Left colon (tissue), 2 donors: ENCODE measurements around the gene GALNT12. TPM values are rescaled to one million over a fixed set of nuclear protein-coding genes. Genes with fewer than 3 reads are reported as not detected.

Source experiments
- ATAC-seq: fragments of 200-7000 bp; cut with Tn5 transposase; one replicate; pipeline ENCODE4 v1.9.1; 2020; ENCODE audit warnings: mild to moderate bottlenecking, moderate library complexity
- DNase-seq, 2 donors: peaks; one replicate each; pipeline ENCODE4 v3.0.0-alpha.2; 2020
- intact Hi-C, 2 donors: fragments of 100-400 bp; cut with DNase I in 1 of 2; cut with micrococcal nuclease in 1 of 2; formaldehyde crosslinking; loops; one replicate each; pipeline versions ENCODE4 v1.11.2 to v1.14.0; 2022; cut with DNase I, micrococcal nuclease
- long read RNA-seq: library from polyadenylated mRNA; unstranded; transcript quantifications from one replicate; pipeline ENCODE4 v2.0.0, GENCODE V29; 2021
- total RNA-seq, 2 donors: library from RNA; stranded (reverse); fragmentation: NEBNext Ultra II Directional; extraction: Animal tissue kit (Norgen Biotek cat#: 25700); gene quantifications; one replicate each; pipeline ENCODE4 v1.2.1, GENCODE V29; 2021
- donor health status: DM: no; HTN: no; CAD: no.
- donor health status: DM: yes; HTN: yes; CAD: no.

Gene GALNT12, protein sequence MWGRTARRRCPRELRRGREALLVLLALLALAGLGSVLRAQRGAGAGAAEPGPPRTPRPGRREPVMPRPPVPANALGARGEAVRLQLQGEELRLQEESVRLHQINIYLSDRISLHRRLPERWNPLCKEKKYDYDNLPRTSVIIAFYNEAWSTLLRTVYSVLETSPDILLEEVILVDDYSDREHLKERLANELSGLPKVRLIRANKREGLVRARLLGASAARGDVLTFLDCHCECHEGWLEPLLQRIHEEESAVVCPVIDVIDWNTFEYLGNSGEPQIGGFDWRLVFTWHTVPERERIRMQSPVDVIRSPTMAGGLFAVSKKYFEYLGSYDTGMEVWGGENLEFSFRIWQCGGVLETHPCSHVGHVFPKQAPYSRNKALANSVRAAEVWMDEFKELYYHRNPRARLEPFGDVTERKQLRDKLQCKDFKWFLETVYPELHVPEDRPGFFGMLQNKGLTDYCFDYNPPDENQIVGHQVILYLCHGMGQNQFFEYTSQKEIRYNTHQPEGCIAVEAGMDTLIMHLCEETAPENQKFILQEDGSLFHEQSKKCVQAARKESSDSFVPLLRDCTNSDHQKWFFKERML
- total RNA-seq, result 100 to 1,000 TPM; 115 to 156 TPM
- long read RNA-seq, transcript GALNT12-201 (10 exons, 2,735 nt), result major isoform, 326 of 419 reads
- long read RNA-seq, partial matches to known transcripts, result 64 of 419 reads
- long read RNA-seq, other reads (novel, unspliced or antisense), result 28 of 419 reads

DNA sequence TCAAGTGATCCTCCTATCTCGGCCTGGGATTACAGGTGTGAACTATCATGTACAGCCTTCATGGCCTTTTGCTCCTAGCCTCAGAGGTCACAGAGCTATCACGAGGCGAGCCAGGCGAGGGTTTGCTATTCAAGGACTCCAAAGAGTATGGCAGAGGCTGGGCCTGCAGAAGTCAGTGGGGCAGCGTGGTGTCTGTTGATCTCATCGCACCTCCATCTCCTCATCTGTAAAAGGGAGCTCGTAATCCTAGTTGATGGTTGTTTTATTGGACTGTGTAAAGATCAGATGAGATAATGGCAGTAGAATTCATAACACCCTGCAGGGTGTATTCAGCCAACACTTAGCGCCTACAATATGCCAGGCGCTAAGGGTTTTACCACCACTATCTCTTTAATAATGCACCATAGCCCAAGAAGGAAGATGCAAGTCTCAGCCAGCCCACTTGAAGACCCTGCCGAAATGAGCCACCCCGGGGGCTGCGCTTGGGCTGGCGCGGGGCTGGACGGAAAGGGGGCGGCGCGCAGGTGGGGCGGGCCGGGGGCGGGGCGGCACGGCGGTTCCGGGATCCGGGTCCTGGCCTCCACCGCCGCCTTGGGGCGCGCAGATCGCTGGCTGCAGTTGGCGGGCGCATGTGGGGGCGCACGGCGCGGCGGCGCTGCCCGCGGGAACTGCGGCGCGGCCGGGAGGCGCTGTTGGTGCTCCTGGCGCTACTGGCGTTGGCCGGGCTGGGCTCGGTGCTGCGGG is at the start of gene GALNT12:
GALNT12 (plus strand) TSS at position 601 of the 744 bp plus-strand sequence; CDS start at position 630, 29 bp downstream.
- intact Hi-C loops, result no loop called here
- DNase-seq (peak; percentile 71 to 74), ATAC-seq (peak; percentile 65)

DNA sequence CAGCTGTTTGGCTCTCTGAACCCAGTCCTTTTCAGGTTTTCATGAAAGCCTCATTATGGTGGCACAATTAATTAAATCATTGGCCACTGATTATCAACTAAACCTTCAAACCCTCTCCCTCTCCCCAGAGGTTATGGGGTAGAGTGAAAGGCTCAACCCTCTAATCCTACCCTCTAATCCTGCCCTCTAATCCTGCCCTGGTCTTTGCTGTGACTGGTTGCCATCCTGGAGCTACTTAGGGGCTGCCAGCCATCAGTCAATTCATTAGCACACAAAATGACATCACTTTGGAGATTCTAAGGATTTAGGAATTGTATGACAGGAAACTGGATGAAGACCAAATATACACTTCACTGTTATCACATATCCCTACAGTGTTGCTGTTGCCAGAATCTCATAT is 47.2 kb upstream of the GALNT12 start:
- intact Hi-C loops, result no loop called here
- DNase-seq (no peak), ATAC-seq (no peak)

DNA sequence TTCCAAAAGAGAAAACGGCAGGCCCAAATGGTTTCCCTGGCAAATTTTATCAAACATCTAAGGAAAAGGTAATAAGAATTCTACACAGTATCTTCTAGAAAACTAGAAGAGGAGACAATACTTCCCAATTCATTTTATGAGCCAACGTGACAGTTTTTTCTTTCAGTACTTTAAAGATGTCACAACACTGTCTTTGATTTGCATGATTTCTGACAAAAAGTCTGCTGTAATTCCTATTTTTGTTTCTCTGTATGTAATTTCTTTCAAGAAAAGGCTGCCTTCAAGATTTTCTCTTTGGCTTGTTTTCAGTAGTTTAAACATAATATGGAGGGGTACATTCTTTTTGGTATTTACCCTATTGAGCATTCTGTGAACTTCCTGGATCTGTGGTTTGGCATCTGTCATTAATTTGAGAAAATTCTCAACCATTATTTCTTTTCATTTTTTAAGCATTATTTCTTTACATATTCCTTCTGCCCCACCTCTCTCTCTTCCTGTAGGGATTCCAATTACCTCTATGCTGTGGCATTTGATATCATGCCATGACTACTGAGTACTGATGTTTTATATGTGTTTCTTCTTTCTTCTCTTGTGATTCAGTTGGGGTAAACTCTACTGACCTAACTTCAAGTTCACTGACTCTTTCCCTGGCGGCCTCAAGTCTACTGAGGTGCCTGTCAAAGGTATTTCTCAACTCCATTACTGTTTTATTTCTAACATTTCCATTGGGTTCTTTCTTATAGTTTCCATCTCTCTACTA is 43.3 kb upstream of the GALNT12 start:
- intact Hi-C loops, result no loop called here
- DNase-seq, result no peak
- ATAC-seq, result no peak

DNA sequence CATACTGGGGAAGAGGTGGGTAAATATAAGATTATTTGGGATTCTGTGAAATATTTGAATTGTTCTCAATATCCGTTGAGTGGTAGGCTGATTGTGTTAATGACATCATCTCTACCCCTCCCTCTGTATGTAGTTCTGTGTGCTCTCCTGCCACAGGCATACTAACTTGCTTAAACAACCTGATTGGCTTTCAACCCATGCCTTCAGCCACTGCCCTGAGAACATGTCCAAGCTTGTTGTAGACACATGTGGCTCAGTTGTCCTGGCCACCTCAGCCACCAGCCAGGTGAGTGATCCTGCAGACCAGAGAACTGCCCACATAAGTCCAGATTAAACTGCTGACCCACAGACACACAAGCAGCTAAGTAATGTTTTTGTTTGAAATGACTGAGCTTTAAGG is 42.2 kb upstream of the GALNT12 start:
- no peak for ATAC-seq
- intact Hi-C loops, result no loop called here
- no peak for DNase-seq

DNA sequence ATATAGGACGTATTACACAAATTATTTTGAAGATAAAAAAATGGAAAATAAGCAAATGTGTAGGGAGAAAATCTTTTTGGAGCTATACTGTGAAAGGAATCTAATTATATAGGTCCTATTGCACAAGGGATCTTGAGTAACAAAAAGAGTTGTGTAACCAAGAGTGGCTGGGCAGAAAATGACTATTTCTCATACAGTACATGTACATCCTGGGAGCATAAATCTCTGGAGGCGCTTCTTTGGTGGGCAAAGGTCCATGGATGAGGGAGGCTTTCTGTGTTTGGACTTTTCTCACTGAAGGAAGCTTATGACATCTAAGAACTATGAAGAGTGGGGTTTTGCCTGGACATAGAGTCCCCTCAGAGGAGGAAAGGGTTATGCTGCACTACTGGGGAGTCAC is 40.9 kb upstream of the GALNT12 start:
- DNase-seq, result no peak
- intact Hi-C loops, result no loop called here
- no peak for ATAC-seq

DNA sequence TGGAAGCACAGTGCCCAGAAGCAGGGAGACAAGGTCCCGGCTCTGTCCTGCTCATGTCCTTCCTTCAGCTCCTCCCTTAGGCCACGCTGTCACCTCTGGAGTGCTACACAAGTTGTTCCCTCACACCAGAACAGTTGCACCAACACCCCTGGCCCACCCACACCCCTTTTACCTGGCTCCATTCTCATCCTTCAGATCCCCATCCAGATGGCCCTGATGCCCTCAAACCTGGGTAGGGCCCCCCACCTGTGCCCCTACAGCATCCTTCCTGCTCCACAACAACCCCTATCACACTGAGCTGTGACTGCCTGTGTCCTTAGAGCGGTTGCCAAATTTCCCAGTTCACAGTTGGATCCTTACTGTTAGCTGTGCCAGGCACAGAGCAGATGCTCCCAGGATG is 40.3 kb upstream of the GALNT12 start:
- DNase-seq (no peak), ATAC-seq (no peak)
- intact Hi-C loops, result no loop called here

DNA sequence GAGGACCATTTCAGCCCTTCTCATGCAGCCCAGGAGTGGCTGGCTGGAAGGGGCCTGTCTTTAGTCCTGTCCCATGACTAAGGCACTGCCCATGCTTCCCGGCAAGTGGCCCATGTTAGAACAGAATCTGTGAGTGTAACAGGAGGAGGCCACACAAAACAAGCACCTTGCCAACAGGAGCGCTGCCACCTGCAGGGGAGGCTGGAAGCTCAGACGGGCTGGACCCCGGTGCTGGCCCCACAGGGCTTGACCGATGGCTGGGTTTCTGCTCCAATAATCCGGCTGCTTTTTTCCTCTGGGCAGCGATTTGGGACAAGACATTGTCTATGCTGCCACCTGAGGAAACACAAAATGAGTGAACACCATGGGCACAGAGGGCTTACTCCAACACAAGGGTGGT is 39.6 kb upstream of the GALNT12 start:
- intact Hi-C loops, result no loop called here
- DNase-seq, result no peak
- no peak for ATAC-seq

DNA sequence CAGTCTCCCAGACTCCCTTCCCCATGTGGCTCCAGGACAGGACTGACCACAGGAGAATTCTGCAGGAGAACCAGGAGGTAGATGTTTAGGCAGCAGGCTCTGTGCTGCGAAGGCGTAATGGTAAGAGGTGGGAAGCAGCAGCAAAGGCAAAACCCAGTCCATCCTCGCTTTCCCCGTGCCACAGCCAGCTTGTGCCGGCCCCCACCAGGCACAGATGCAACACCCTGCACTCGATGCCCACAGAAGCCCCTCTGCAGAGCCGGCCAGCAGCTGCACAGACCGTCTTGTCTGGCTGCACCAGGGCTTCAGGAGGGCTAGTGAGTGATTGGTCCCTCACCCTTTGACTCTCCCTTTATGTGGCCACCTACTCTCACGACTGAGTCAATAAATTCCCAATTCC is 39.1 kb upstream of the GALNT12 start:
- ATAC-seq (no peak), DNase-seq (no peak)
- intact Hi-C loops, result no loop called here

DNA sequence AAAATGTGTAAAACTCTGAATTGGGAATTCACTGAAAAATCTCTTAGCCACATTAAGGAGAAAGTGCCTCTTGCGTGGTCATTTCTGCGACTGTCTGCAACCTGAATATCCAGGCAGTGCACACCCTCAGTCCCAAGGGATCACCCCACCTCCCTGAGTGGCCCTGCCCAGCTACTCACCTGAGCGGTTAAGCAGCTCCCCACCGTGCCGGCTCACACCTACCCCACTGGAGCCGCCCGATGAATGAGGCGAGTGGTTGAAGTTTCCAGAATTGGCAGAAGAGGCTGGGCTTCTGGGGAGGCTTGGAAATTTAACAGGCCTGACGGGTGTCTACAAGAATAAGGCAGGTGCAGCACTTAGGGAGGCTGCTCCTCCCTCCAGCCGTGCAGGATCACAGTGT is 36.8 kb upstream of the GALNT12 start:
- intact Hi-C loops, result loop anchor here in 1 of 2 donors (10.0 kb wide), 1 partner anchor 456 kb away; no protein-coding TSS in a partner anchor
- DNase-seq (no peak), ATAC-seq (no peak)

DNA sequence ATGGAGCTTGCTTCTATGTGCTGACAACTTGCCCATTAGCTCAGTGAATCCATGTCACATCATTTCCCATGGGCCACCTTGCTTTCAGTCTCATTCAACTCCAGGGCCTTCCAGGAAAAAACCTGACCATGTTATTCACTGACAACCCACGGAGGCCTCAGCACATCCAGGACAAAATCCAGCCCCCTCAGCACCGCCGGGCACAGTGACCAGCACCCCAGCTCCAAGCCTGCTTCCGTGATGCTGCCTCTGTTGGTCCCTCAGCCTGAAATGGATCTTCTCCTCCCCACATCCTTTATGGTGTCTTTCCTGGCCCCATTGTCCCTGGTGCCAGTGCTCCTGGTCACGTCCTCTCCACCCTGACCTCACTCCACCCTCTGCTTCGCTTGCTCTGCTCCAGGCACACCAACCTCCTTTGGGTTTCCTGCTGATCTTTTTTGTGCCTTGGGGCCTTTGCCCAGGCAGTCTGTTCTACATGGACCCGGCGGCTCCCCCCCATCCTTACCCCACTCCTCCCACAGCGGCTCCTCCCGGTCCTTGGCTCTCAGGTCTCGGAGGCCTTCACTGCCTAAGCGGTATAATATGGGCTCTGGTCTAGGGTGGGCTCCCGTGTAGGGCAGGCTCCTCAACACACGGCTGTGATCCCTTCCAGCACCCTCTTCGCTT is 36.1 kb upstream of the GALNT12 start:
- intact Hi-C loops, result loop anchor here in 1 of 2 donors (10.0 kb wide), 1 partner anchor 457 kb away; no protein-coding TSS in a partner anchor
- DNase-seq (no peak), ATAC-seq (no peak)

DNA sequence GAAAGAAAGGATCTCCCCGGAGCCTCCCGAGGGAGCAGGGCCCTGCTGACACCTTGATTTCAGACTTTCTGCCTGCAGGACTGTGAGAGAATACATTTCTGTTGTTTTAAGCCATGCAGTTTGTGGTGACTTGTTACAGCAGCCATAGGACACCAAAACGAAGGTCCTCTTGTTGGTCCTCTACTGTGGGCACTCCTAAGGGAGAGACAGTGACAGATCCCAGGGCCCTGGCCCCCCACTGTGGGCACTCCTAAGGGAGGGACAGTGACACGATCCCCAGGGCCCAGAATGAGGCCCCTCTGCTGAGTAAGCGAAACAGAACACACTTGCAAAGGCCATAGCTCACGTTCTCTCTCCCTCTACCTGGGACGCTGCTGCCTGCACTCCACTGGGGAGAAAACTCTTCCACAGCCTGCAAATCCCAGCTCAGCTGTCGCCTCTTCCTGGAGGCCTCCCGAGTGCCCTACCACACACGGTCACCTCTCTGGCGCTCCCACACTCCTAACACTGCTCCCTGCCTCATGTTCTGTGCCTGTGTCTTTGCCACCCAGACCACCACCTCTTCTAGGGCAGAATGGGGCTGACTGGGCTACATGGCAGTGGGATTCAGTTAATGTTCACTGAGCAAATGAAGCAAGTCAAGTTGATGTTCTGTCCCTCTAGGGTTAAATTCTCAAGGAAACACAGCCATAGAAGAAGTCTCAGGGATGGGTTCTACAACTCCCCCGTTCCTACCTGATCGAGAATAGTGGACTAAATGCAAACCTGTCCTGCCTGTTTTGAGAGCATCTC is 34.9 kb upstream of the GALNT12 start:
- ATAC-seq (no peak), DNase-seq (no peak)
- intact Hi-C loops, result loop anchor here in 1 of 2 donors (10.0 kb wide), 1 partner anchor 458 kb away; no protein-coding TSS in a partner anchor

DNA sequence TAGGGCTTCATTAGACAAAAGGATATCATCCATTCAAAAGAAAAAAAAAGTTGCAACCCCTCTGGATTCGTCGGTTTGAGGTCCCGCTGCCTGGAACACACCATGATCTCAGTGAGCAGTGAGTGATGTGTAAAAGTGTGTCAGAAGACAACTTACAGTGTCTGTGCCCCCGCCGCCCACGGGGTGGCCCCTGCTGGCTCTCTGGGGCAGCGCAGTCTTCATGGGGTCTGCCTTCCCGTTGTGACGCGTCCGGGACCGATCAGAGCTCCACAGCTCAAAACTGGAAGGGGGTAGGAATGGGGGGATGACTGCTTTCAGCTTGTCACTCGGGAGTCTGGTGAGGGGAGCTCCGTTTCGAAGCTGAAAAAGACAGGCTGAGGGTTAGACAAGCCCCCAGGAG is 33.7 kb upstream of the GALNT12 start:
- ATAC-seq (no peak), DNase-seq (no peak)
- intact Hi-C loops, result loop anchor here in 1 of 2 donors (10.0 kb wide), 1 partner anchor 459 kb away; no protein-coding TSS in a partner anchor

DNA sequence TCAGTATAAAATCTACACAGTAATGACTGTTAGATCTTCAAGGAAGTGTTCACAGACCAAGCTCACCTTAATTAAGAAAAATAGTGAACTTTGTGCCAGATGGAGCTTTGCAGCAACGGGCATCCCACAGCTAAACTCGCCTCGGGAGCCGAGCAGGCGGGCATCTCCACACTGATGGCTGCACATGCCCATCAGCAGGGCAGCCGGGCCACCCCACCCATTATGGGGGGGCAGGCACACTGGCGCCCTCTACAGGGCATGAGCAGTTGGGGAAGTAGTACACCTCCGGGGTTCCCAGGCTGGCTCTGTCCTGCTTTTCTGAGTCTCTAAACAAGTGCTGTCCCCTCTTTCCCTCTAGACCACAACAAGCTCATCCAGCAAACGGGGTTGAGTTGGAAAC is 32.7 kb upstream of the GALNT12 start:
- ATAC-seq, result peak; percentile 45
- intact Hi-C loops, result loop anchor here in 1 of 2 donors (10.0 kb wide), 1 partner anchor 460 kb away; no protein-coding TSS in a partner anchor
- DNase-seq, result no peak

DNA sequence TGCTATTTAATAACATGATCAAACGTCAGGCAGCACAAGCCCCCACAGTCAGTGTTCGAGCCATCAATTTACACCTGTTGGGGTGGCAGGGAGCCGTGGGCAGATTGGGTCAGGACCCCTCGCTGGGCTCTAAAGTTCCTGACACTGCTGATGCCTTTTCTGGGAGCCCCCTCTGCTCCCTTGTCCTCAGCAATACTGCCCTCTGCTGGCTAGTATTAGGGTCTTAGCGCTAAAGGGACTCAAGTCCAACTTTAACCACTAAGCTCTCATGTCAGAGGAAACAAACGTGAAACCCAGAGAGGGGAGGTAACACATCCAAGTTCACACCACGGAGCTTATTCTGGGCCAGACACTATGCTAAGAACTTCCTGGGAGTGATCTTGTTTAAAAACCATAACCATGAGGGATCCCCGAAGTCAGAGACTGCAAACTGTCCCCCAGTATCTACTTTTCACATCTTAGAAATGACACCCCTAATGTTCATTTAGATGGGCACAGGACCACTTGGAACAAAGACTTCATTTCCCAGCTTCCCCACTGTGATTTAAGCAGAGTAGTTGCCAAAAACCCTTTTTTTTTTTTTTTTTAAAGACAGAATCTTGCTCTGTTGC is 31.5 kb upstream of the GALNT12 start:
- no peak for DNase-seq
- intact Hi-C loops, result loop anchor here in 1 of 2 donors (10.0 kb wide), 1 partner anchor 461 kb away; no protein-coding TSS in a partner anchor
- peak; percentile 49 for ATAC-seq

DNA sequence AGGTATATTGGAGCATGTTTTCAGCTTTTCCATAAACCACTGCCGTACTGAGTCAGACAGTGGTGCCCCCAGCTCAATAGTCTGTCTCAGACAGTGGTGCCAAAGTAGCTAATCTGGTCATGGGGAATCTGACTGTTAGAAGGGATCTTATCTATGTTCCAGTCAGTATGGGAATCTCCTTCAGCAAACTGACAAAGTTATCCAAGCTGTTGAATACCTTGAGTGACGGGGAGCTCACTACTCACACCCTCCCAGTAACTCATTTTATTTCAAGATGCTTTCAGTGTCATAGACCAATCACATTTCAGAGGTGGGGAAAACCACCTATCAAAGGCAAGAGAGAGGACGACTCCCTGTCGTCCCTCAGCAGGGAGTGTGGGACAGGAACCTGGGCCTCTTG is 29.9 kb upstream of the GALNT12 start:
- no peak for DNase-seq
- no peak for ATAC-seq
- intact Hi-C loops, result loop anchor here in 1 of 2 donors (10.0 kb wide), 1 partner anchor 463 kb away; no protein-coding TSS in a partner anchor

DNA sequence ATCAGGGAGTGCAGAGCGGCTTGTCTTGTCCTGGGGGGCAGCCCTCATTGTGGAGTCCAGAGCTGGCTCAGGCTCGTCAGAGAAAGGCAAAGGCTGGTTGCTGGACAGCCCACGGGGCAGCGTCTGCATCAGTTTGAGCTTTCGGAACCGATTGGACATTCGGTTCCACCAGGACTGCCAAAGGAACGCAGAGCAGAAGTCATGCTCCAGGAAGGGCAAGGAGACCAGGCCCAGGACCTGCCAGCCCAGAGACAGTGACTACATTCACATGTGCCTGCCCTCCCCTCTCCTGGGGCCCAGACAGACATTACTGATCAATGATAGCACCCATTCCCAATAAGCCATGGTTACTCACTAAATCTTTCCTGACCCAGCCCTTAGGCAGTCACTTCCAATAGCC is 29.2 kb upstream of the GALNT12 start:
- no peak for DNase-seq
- intact Hi-C loops, result loop anchor here in 1 of 2 donors (10.0 kb wide), 1 partner anchor 463 kb away; no protein-coding TSS in a partner anchor

More for the DNA sequence above, 29.2 kb upstream of the GALNT12 start:
- no peak for ATAC-seq
